Non-pigmented ciliary epithelial cell (primary cell): ENCODE results near the gene INHBB.
A peak's percentile ranks its signal among the peaks of the same experiment; 100 is the strongest.

Experiments
- DNase-seq: peaks from one replicate; pipeline ENCODE4 v3.0.0-alpha.2; 2010; ENCODE audit warnings: low read depth

The INHBB gene

DNA sequence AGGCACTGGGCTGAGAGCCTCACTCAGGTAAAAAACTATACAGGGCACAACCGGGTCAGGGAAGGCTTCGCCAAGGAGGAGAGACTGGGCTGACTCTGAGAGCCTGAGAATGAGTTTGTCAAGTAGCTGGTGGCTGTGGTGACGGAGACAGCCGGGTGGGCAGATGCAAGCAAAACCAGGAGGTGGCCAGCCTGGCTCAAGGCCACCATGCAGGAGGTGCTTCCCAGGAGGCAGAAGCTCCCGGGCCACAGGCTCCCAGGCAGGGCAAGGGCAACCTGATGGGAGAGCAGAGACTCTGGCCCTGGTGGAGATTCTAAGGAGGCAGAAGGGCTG, 2.9 kb upstream of the INHBB start:
- no peak for DNase-seq

DNA sequence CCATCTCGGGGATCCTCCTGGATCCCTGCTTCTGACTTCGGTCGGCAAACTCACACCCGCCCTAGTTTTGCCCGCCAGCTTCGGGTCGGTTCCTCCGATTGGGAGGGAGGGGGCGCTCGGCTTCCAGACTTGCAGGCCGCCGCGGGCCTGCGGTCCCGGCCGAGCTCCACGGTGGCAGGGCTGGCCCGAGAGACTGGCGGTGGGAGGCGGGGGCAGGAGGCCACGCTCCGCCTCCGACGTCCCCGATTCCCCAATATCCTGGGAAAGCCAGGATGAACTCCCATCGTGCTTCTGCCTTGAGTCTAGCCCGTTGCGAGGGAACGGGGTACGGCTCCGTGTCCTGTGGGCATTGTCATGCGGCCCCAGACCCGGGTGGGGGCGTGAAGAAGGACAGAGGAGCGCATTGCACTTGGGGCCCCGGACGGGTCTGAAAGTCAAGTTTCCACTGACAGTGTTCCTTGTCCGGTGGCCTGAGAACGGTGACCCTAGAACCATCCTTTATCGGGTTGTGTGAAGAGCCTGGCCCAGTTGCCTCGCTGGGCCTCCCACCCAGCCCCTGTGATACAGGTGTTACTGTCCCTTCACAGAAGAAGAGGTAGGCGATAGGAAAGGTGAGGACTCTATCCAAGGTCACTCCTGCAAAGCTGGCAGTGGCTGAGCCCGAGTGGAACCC, 2.4 kb upstream of the INHBB start:
- peak; percentile 35 for DNase-seq

DNA sequence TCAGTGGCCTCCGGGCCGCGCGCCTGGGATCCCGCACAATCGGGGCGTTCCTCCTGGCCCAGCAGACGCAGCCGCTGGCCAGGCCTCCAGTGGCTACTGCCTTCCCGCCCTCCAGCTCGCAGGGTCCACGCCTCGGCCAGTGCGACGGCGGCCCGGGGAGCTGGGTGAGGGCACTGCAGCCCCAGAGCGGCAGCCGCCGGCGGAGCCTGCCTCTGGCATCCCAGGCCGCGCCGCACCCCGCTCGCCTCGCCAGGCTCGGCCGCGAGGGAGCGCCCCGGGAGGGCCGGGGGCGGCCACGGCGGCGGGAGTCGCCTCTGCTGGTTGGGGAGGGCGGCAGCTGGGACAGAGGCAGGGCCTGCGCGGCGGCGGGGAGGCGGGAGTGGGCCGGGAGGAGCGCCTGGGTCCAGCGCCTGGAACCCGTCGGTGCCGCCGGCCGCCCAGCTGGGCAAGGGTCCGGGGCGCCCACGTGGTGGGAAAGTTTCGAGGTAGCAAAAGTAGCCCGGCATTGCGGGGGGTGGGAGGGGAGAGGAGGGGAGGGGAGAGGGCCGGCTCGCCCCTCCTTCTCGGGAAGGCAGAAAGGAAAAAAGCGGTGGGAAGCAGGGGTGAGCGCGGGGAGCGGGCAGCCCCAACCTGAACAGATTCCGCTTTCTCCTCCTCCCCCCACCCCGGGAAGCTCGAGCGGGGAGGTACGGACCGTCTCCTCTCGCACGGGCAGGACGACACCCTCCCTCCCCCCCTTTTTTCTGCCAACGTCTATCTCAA, 1.5 kb upstream of the INHBB start:
- no peak for DNase-seq

DNA sequence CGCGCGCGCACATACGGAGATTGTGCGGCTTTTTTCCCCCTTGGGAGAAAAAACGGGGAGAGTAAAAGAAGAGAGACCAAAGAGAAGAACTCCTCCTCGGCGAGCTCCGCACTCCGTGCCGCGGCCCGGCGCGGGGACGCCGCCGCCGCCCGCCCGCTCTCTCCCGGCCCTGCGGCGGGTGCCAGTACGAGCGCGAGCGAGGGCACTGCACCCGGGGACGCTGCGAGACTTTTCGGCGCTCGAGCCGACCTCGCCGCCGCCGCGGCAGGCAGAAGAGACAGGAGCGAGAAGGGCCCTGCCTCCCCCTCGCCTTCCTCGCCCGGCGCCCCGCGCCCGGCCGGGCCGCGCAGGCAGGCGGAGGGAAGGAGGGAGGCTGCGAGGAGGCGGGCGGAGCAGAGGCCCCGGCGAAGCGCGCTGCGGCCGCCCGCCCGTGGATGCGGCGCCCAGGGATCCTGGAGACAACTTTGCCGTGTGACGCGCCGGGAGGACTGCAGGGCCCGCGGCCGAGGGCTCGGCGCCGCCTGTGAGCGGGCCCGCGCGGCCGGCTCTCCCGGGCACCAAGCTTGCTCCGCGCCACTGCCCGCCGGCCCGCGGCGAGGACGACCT, 857 bp upstream of the INHBB start:
- no peak for DNase-seq

DNA sequence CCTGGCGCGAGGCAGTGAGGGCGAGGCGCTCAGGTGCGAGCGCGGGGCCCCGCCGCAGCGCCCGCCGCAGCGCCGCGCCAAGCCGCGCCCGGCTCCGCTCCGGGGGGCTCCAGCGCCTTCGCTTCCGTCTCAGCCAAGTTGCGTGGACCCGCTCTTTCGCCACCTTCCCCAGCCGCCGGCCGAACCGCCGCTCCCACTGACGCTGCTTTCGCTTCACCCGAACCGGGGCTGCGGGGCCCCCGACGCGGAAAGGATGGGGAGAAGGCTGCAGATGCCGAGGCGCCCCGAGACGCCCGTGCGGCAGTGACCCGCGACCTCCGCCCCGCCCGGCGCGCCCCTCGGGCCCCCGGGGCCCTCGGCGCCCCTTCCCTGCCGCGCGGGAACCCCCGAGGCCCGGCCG, 328 bp upstream of the INHBB start:
- no peak for DNase-seq

DNA sequence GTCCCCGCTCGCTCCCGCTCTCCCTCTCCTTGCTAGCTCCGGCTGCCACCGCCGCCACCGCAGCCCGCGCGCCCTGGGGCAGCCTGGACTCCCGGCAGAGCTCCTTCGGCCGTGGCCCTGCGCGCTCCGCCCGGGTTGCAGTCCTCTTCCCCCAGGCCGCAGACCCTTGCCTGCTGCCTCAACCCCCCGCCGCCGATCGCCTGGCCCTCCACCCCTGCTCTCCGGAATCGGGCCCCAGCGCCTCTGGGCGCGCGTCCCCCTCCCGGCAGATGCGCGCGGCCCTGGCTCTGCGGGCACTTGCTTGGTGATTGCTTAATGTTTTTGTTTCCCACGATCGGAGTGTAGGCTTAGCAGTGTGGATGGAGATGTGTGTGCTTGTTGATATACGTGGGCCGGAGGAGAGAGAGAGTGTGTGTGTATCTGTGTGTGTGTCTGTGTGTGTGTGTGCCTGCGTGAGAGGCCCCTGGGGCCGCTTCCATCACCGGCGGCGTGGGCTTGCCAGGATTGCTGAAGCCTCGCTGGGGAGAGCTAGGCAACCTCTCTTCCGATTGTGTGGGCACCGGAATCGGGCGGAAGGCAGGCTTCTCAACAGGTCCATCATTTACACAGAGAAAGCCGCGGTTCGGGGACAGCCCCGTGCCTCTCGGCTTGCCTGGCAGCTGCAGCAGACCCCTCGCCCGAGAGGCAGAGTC, 877 bp downstream of the INHBB start:
- no peak for DNase-seq

DNA sequence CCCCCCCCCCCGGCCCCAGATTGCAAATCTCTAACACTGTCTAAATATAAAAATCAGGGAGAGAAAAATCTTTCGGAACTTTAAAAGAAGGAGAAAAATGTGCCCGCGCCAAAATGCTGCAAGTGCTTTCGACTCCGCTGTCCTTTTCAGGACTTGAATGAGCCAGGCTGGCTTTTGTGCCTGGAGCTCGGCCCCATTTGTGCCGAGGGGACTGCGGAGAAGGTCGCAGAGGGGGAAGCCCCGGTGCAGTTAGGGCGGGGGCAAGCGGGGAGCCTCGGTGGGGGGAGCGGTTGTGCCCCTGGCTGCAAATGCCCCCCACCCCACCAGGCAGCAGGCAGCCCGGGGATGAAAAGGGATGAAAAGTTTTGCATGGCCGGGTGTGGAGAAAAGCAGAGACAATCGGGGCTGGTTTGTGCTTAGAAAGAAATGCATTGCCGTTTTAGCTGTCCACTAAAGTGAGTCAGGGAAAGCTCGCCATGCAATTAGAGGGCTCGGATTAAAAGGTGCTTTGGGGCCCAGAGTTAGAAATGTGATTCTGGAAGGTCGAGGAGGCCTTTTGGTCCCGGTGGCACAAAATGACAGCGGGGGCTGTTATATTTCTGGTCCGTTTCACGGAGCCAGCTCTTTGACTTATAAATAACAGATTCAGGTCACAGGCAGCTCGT, 1.6 kb downstream of the INHBB start:
- no peak for DNase-seq

DNA sequence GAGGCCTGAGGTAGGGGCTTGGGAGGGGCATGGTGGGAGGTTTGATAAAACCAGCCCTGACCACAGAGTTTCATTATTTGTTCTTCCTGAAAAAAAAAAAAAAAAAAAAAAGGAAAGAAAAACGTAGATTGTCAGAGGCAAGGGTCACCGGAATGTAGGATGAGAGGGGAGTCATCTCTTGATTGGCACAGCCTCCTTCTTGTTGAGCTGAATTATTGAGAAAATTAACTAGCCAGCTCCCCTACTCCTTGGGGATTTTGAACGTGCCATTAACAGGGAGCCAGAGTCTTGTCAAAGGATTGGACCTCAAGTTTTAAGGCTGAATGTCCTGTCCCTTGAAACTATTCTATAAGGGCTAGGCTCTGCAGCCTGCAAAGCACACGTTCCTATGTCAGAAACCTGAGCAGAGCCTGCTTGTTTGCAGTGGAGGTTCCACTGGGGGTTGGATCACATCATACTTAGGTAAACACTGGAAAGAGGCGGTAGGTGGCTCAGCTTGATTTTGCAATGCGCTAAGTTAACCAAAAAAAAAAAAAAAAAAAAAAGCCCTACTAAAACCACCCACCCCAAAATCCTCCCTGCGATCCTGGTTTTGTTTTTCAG, 2.3 kb downstream of the INHBB start:
- no peak for DNase-seq

DNA sequence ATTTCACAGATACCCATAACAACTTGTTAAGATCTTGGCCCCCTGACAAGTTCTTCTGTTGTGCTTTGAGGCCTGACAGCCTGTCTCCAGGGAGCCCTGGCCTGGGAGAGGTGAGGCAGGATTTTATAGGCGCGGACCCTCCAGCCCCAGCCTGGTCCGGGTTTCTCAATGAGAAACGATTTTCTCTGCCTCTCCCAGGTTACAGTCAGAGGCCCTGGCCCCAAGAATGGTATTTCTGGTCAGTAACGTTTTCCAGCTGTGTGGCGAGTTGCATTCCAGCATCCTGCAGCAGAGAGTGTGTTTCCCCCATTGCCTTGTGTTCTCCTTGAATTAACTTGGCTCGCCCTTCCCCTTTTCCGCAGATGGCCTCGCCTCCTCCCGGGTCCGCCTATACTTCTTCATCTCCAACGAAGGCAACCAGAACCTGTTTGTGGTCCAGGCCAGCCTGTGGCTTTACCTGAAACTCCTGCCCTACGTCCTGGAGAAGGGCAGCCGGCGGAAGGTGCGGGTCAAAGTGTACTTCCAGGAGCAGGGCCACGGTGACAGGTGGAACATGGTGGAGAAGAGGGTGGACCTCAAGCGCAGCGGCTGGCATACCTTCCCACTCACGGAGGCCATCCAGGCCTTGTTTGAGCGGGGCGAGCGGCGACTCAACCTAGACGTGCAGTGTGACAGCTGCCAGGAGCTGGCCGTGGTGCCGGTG, 3.0 kb downstream of the INHBB start:
- DNase-seq: no peak

DNA sequence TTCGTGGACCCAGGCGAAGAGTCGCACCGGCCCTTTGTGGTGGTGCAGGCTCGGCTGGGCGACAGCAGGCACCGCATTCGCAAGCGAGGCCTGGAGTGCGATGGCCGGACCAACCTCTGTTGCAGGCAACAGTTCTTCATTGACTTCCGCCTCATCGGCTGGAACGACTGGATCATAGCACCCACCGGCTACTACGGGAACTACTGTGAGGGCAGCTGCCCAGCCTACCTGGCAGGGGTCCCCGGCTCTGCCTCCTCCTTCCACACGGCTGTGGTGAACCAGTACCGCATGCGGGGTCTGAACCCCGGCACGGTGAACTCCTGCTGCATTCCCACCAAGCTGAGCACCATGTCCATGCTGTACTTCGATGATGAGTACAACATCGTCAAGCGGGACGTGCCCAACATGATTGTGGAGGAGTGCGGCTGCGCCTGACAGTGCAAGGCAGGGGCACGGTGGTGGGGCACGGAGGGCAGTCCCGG, 3.5 kb downstream of the INHBB start:
- no peak for DNase-seq

DNA sequence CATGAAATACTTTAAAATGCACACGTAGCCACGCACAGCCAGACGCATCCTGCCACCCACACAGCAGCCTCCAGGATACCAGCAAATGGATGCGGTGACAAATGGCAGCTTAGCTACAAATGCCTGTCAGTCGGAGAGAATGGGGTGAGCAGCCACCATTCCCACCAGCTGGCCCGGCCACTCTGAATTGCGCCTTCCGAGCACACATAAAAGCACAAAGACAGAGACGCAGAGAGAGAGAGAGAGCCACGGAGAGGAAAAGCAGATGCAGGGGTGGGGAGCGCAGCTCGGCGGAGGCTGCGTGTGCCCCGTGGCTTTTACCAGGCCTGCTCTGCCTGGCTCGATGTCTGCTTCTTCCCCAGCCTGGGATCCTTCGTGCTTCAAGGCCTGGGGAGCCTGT, 4.1 kb downstream of the INHBB start:
- no peak for DNase-seq

DNA sequence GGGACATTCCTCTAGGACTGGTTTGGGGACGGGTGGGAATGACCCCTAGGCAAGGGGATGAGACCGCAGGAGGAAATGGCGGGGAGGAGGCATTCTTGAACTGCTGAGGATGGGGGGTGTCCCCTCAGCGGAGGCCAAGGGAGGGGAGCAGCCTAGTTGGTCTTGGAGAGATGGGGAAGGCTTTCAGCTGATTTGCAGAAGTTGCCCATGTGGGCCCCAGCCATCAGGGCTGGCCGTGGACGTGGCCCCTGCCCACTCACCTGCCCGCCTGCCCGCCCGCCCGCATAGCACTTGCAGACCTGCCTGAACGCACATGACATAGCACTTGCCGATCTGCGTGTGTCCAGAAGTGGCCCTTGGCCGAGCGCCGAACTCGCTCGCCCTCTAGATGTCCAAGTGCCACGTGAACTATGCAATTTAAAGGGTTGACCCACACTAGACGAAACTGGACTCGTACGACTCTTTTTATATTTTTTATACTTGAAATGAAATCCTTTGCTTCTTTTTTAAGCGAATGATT, 4.9 kb downstream of the INHBB start:
- DNase-seq: no peak

DNA sequence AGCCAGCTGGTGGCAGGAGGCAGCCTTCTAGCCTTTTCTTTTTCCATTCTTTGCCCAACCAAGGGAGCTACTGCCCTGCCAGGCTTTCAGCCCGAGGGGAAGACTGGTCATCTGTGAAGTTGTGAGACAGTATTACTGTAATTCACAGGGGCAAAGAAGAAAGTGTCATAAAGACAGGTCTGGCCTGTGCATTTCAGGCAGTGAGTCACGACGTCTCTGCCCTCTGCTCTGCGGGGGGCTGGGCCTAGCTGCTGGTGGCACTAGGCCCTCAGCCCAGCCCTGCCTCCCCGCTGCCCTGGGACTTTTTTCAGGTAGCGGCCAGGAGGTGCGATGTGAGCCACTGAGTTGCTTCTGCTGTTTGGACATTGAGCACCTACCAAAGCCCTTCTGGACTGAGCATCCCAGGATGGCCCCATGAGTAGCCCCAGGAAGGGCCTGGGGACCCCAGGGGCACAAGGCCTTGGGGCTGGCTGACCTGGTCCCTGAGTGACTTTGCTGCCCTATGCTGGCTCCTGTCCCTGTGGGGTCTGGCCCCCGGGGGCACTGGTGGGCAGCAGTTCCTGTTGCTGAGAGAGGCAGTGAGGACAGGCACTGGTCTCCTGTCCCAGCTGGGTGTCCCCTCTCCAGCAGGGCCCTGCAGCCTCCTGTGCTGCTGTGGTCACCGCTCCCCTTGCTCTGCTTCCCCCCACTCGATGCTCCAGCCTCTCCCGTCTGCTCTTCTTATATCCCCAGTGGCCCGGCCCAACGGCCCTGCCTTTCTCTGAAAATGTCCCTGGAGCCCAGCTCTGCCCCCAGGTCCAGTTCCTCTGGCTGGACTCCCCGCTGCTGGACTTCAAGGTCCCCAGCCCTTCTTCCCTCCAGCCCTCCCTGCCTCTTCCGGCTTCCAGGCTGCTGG, 7.0 kb downstream of the INHBB start:
- DNase-seq: no peak

DNA sequence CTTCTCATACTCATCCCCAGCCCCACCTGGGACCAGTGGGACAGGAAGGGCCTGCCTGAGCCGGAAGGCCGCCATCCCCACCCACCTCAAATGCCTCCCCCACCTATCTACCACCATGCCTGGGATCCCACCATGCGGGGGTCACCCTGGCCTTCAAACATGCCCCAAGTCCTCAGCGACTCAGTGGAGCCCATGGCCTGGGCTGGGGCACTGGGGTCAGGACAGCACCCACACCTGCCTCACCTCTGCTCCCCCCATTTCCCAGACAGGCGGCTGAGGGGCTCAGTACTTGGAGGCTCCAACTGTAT, 7.6 kb downstream of the INHBB start:
- no peak for DNase-seq

DNA sequence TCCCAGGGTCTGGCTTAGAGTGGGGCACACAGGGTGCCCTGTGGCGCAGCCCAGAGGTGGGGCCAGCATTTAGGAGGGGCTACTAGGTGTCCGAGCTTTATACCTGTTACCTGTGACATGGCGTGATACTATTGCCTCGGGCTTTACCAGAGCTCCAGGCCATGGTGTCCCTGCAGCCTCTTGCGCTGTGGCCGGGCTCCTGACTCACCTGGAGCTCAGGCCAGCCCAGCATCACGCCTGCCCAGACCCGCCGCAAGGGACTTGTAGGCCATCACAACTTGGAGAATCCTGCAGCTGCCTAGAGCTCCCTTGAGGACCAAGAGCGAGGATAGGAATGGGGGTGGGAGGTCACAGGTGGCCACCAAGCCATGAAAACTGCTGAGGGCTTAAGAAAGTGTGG, 8.0 kb downstream of the INHBB start:
- DNase-seq: no peak

DNA sequence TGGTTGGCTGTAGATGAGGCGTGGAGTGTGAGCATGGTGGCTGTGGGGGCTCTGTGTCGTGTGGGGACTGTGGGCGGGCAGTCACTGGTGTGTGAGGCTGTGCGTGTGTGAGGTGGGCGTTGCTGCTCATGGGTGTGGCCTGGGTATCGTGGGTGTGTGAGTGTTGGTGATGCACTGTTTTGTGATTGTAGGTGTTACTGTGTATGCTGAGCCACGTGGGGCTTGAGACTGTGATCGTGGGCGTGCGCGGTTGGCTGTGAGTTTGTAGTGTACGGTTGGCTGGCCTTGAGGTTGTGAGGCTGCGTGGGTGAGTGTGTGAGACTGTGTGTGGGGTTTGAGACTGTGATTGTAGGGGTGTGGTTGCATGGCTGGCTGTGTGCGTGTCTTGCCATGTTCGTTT, 8.5 kb downstream of the INHBB start:
- DNase-seq: no peak

DNA sequence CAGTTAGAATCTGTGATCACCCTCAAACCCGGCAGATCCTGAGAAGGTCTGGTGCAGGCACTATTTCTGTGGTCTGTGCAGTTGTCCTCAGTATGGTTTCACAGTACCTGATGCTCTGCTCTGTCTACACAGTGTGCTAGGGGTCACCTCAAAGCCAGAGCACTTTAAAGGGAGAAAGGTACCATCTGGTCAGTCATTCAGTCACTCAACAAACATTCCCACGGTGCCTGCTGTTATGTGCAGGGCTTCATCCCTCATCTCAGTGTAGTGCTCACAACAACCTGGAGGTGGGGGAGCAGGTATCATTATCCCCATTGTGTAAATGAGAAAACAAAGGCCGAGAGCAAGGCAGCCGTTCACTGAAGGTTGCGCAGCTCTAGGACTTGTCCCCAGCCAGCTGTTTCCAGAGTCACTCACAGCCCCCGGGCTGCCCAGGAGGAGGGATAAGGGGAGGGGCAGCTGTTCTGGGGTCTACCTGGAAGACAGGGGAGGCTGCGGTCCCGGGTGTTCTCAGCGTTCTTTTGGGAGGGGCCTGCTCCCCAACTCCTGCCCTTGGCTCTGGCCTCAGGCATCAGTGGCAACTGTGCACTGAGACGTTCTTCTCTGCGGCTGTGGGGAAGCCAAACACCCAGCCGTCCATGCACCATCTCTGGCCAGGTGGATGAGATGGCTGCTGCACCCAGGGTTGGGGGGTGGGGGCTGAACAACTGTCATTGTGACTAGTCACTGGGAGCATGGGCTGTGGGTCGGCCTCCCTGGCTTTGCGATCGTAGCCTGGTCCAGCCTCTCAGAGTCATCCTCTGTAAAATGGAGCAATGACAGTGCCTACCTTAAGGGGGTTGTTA, 9.2 kb downstream of the INHBB start:
- DNase-seq: no peak

DNA sequence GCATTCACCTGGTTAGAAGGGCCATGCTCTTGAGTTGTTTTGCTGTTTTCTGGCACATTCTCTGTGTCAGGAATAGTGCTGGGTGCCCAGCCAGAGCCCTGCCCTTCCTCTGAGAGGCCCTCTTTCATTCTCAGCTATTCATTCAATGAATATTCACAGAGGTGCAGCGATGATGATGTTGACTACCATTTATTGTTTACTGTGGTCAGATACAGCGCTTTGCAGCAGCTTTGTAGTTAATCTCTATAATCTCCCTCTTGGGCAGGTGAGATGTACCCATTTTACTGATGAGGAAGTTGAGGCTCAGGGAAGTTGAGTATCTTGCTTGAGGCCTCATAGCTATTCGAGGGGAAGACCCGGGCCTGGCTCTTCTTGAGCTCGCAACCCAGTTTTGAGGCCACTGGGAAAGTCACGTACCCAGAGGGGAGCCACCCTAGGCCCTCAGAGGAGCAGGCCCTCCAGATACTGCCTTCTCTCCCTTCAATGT, 9.9 kb downstream of the INHBB start:
- DNase-seq: no peak

DNA sequence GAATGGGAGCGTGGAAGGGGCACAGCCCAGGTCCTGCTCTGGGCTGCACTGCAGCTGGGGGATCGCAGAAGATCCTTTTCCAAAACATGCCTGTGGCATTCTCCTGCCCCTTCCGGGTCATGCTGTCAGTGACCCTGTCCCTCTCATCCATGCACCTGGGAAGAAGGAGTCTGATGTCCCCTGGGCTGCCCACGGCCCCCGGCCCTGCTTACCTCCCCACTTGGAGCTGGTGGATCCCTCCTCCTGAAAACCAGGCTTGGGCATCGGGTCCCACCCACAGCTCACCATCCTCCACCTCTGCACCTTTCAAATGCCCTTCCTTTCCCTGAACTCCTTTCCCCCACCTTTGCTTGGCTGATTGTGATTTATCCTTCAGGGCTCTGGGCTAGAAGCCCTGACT, 11.8 kb downstream of the INHBB start:
- DNase-seq: no peak
